Neural cell (in vitro differentiated cells): ENCODE results near the gene VPS26C. TPM values are rescaled to one million over a fixed set of nuclear protein-coding genes. Genes with fewer than 3 reads are reported as not detected.

Experiments used
- polyA plus RNA-seq: library from polyadenylated mRNA; depleted of rRNA; stranded (reverse); fragments of >200 nt; gene quantifications from 2 replicates; pipeline ENCODE4 v1.2.3, GENCODE V29; 2014
- small RNA-seq, 3 experiments: library from RNA; depleted of rRNA; stranded (forward); fragments of <200 nt; gene quantifications; one replicate each; pipeline ENCODE3, GENCODE V24; 2012

VPS26C gene
- polyA plus RNA-seq, 1 donor from 2014 or later, result 55.5 TPM

Small RNA genes lying within 50 kb of the gene (small RNA-seq; reads per million reads assigned to genes)
- 0 reads per million in 3 experiments for gene RN7SL678P

Other genes starting within 250 kb of the VPS26C start
- 32.1 and 38.5 TPM in 2 replicates for gene PIGP, start 194.3 kb downstream of the VPS26C start, polyA plus RNA-seq
- gene TTC3, start 194.1 kb downstream of the VPS26C start, polyA plus RNA-seq, result 332 and 351 TPM in 2 replicates
- gene DYRK1A, start 99.4 kb upstream of the VPS26C start, polyA plus RNA-seq, result 87.7 and 94.8 TPM in 2 replicates